ENCODE measurements around the gene FARS2. TPM values are rescaled to one million over a fixed set of nuclear protein-coding genes. Genes with fewer than 3 reads are reported as not detected.

FARS2 gene
- polyA plus RNA-seq, 1 donor from 2014 or later, result 11.9 TPM

DNA sequence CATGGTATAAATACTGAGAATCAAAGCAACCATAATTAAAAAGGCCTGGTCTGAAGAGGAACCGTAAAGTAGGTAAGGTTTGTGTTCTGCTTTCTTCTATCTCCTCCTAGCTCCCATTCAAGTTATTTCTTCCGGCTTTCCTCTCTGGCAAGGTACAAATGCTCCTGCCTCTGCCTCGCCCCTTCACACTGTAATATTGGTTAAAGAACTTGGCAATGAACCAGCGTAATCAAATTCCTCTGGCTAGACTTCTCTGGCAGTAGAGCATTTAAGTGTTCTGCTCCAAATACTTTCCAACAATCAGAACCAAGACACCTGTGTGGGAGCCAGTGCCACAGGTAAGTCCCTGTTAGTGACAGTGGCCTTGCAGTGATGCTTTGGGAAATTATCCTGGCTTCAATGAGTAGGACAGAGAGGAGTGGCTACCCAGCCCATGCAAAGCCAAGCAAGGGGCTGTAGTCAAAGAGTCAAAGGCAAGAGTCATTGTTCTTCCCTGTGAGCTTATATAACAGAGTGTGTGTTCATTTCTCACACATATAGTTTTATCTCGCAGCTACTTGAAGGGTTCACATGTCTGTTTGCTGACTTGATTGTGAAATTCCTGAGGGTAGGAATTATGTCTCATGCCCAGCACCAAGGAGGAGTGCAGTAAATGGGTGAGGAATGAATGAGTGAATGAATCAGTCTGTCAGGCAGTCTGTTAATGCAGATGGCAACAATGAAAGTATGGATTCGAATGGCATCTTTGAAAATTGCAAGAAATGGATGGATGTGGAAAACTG, 416.1 kb downstream of the FARS2 start:
- Histone ChIP-seq H3K36me3 (ENCODE audit: insufficient read depth, low read length) (no peaks in the 10 kb centered on the region), H2AFZ (ENCODE audit: low read depth, low read length) (no peak overlapping the region), H3K9me3 (ENCODE audit: low read length) (no peaks in the 10 kb centered on the region), H3K27me3 (ENCODE audit: insufficient read depth, low read depth, low read length) (no peaks in the 10 kb centered on the region), H3F3A (ENCODE audit: insufficient read depth, low read length, poor library complexity, severe bottlenecking) (no peaks in the 10 kb centered on the region), H4K20me1 (ENCODE audit: insufficient read depth) (no peaks in the 10 kb centered on the region), H3K4me2 (ENCODE audit: low read length) (no peak overlapping the region), H3K4me3 (ENCODE audit: low read length) (no peak overlapping the region), H3K79me2 (replicated peaks; ENCODE audit: insufficient read depth, low read length) (no peaks in the 10 kb centered on the region), H3K9ac (ENCODE audit: low read length) (no peak overlapping the region), H3K9me2 (ENCODE audit: insufficient read depth, low read length) (no peaks in the 10 kb centered on the region), H3K27ac (ENCODE audit: low read length) (no peak overlapping the region)
- no peak for TF ChIP-seq MXI1 (conservative IDR thresholded peaks at IDR 0.05; ENCODE audit: poor library complexity, severe bottlenecking)
- TF ChIP-seq TAF1 (IDR thresholded peaks at IDR 0.05; ENCODE audit: low read depth), result no peak
- no peak for TF ChIP-seq RAD21 (conservative IDR thresholded peaks at IDR 0.05)
- TF ChIP-seq, protein P1, sequence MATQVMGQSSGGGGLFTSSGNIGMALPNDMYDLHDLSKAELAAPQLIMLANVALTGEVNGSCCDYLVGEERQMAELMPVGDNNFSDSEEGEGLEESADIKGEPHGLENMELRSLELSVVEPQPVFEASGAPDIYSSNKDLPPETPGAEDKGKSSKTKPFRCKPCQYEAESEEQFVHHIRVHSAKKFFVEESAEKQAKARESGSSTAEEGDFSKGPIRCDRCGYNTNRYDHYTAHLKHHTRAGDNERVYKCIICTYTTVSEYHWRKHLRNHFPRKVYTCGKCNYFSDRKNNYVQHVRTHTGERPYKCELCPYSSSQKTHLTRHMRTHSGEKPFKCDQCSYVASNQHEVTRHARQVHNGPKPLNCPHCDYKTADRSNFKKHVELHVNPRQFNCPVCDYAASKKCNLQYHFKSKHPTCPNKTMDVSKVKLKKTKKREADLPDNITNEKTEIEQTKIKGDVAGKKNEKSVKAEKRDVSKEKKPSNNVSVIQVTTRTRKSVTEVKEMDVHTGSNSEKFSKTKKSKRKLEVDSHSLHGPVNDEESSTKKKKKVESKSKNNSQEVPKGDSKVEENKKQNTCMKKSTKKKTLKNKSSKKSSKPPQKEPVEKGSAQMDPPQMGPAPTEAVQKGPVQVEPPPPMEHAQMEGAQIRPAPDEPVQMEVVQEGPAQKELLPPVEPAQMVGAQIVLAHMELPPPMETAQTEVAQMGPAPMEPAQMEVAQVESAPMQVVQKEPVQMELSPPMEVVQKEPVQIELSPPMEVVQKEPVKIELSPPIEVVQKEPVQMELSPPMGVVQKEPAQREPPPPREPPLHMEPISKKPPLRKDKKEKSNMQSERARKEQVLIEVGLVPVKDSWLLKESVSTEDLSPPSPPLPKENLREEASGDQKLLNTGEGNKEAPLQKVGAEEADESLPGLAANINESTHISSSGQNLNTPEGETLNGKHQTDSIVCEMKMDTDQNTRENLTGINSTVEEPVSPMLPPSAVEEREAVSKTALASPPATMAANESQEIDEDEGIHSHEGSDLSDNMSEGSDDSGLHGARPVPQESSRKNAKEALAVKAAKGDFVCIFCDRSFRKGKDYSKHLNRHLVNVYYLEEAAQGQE (IDR thresholded peaks at IDR 0.05; ENCODE audit: borderline replicate concordance), result no peak
- TF ChIP-seq EP300 (conservative IDR thresholded peaks at IDR 0.05; ENCODE audit: poor library complexity, severe bottlenecking), result no peak
- no peak for TF ChIP-seq POLR2AphosphoS5 (IDR thresholded peaks at IDR 0.05)
- TF ChIP-seq EZH2 (IDR thresholded peaks at IDR 0.05; ENCODE audit: borderline replicate concordance, insufficient read depth, low read length, poor library complexity, severe bottlenecking), result no peak
- TF ChIP-seq, protein P2, sequence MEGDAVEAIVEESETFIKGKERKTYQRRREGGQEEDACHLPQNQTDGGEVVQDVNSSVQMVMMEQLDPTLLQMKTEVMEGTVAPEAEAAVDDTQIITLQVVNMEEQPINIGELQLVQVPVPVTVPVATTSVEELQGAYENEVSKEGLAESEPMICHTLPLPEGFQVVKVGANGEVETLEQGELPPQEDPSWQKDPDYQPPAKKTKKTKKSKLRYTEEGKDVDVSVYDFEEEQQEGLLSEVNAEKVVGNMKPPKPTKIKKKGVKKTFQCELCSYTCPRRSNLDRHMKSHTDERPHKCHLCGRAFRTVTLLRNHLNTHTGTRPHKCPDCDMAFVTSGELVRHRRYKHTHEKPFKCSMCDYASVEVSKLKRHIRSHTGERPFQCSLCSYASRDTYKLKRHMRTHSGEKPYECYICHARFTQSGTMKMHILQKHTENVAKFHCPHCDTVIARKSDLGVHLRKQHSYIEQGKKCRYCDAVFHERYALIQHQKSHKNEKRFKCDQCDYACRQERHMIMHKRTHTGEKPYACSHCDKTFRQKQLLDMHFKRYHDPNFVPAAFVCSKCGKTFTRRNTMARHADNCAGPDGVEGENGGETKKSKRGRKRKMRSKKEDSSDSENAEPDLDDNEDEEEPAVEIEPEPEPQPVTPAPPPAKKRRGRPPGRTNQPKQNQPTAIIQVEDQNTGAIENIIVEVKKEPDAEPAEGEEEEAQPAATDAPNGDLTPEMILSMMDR (IDR thresholded peaks at IDR 0.05; ENCODE audit: poor library complexity, severe bottlenecking), result no peak
- no peak for TF ChIP-seq SMC3 (conservative IDR thresholded peaks at IDR 0.05; ENCODE audit: poor library complexity)

DNA sequence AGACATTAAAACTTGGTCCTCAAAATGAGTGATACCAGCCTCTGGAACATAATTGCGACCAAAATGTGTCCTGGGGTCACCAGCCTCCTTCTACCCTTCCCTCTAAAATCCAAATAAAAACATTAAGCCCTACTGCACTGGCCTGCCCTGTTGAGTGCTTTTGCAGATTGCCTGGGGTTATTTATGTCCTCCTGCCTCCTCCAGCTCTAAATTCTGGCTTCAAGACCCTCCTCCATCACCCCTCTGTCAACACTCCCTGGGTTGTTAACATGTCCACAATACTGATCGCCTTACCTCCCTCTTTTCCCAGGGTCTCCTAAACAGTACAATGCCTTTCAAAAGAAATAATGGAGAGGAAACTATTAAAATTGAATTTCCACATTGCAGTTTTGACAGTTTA, 418.0 kb downstream of the FARS2 start:
- Histone ChIP-seq H3K9me3 (ENCODE audit: low read length) (no peaks in the 10 kb centered on the region), H3K4me3 (ENCODE audit: low read length) (no peak overlapping the region), H4K20me1 (ENCODE audit: insufficient read depth) (no peaks in the 10 kb centered on the region), H3K4me2 (ENCODE audit: low read length) (no peak overlapping the region), H3K9ac (ENCODE audit: low read length) (no peak overlapping the region), H3K36me3 (ENCODE audit: insufficient read depth, low read length) (no peaks in the 10 kb centered on the region), H2AFZ (ENCODE audit: low read depth, low read length) (no peak overlapping the region), H3K27ac (ENCODE audit: low read length) (no peak overlapping the region), H3K9me2 (ENCODE audit: insufficient read depth, low read length) (no peaks in the 10 kb centered on the region), H3K27me3 (ENCODE audit: insufficient read depth, low read depth, low read length) (no peaks in the 10 kb centered on the region), H3F3A (ENCODE audit: insufficient read depth, low read length, poor library complexity, severe bottlenecking) (no peaks in the 10 kb centered on the region), H3K79me2 (replicated peaks; ENCODE audit: insufficient read depth, low read length) (no peaks in the 10 kb centered on the region)
- TF ChIP-seq MXI1 (conservative IDR thresholded peaks at IDR 0.05; ENCODE audit: poor library complexity, severe bottlenecking) (no peak), POLR2AphosphoS5 (IDR thresholded peaks at IDR 0.05) (no peak), EP300 (conservative IDR thresholded peaks at IDR 0.05; ENCODE audit: poor library complexity, severe bottlenecking) (no peak), SMC3 (conservative IDR thresholded peaks at IDR 0.05; ENCODE audit: poor library complexity) (no peak), RAD21 (conservative IDR thresholded peaks at IDR 0.05) (no peak), EZH2 (IDR thresholded peaks at IDR 0.05; ENCODE audit: borderline replicate concordance, insufficient read depth, low read length, poor library complexity, severe bottlenecking) (no peak)
- TF ChIP-seq, protein P1 (IDR thresholded peaks at IDR 0.05; ENCODE audit: borderline replicate concordance), result no peak
- TF ChIP-seq, protein P2 (IDR thresholded peaks at IDR 0.05; ENCODE audit: poor library complexity, severe bottlenecking), result no peak
